HG03097 (cell line): ENCODE measurements around the gene CST2.
"Not testable (repeated sequence)": the region's sequence is repeated elsewhere in the genome, so short reads cannot be mapped to it uniquely, and the experiment has no call there.

Experiments used
- ATAC-seq: cut with Tn5 transposase; IDR thresholded peaks from one replicate; pipeline ENCODE4 v1.9.1; 2021; ENCODE audit not compliant: unreplicated experiment, low FRiP score

Gene CST2

GRCh38 chr20:23811559-23811958, 15.0 kb downstream of the CST2 start:
- not testable (repeated sequence) for ATAC-seq

- not testable (repeated sequence) for ATAC-seq
These were observed 16.2 kb downstream of the CST2 start for GRCh38 chr20:23810349-23810748.

- no peak for ATAC-seq
These were observed 25.7 kb downstream of the CST2 start for GRCh38 chr20:23800865-23801264.

DNA sequence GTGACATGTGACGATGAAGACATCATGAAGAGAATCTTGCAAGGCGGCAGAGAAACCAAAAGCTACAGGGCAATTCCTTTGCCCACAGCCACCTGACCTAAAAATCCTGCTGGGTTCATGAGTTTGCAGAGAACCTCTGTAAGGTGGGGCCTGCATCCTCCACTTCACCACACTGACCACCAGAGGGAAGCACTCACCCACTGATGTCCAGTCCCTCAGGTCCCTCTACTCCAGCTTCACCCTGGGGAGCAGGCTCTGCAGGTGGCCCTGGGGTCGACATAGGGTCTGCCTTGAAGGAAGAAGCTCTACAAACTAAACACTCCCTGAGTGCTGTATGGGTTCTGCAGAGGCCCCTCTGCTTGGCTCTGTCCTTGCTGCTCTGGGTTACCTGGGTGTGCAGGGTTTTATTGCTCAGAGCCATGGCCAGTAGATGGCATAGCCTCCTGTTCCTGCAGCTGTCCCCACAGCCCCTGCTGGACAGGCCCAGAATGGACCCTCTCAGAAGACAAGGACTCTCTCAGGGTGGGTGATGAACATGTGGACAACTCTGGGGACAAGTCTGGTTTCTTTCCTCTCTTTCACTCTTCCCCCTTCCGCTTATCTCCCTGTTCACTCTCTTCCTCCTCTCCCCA, 27.2 kb downstream of the CST2 start:
- not testable (repeated sequence) for ATAC-seq

GRCh38 chr20:23795526-23795925, 31.0 kb downstream of the CST2 start:
- ATAC-seq, result no peak

DNA sequence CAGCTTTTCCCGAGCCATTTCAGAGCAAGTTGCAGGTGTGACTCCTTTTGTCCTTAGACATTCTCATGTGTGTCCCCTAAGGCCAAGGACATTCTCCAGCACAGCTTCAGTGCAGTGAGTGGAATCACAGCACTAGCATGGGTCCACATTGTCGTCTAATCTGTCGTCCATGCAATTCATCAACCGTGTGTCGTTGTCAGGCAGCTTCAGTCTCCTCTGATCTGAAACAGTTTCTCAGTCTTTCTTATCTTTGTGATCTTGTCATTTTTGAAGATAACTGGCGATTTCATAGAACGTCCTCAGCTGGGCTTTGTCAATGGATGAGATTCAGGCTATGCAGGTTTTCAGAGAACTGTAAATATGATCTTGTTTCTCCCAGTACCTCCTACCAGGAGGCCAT, 31.7 kb downstream of the CST2 start:
- no peak for ATAC-seq

- ATAC-seq, result no peak
These were observed 32.5 kb downstream of the CST2 start for GRCh38 chr20:23794065-23794464.

- no peak for ATAC-seq
These were observed 43.1 kb downstream of the CST2 start for GRCh38 chr20:23783447-23783846.

GRCh38 chr20:23782366-23782983, 44.1 kb downstream of the CST2 start:
- no peak for ATAC-seq

DNA sequence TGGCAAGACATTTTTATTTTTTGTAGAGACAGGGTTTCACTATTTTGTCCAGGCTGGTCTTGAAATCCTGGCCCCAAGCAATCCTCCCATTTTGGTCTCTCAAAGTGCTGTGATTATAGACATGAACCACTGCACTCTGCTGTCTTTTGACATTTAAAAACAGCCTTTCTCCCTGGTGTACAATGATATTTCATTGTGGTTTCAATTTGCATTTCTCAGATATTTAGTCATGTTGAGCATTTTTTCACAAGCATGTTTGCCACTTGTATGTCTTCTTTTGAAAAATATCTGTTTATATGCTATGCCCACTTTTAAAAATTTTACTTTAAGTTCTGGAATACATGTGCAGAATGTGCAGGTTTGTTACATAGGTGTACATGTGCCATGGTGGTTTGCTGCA, 47.9 kb downstream of the CST2 start:
- ATAC-seq, result not testable (repeated sequence)

- not testable (repeated sequence) for ATAC-seq
These were observed 49.1 kb downstream of the CST2 start for GRCh38 chr20:23777380-23777779.

GRCh38 chr20:23776067-23776771, 50.3 kb downstream of the CST2 start:
- no peak for ATAC-seq

GRCh38 chr20:23774081-23774480, 52.4 kb downstream of the CST2 start:
- no peak for ATAC-seq
